OCI-LY3 (cell line): Measurements from ENCODE around the gene ZNF521.

Experiments
- H2AFZ ChIP-seq: fragments of 200-600, 300-600 bp; shearing (Covaris generic); 2 replicates; pipeline ENCODE4 v1.6.0; 2014; ENCODE audit warnings: antibody characterized with exemption, low read depth, low read length
- H3K27ac ChIP-seq: fragments of 200-600, 300-600 bp; sonication (generic); 2 replicates; pipeline ENCODE4 v1.5.1; 2014; ENCODE audit warnings: mild to moderate bottlenecking, low read length, moderate library complexity, mixed read lengths
- H3K27me3 ChIP-seq: fragments of 200-600, 300-600 bp; sonication (generic); 2 replicates; pipeline ENCODE4 v1.6.1; 2014; ENCODE audit warnings: low read depth, low read length, mixed read lengths
- H3K36me3 ChIP-seq: fragments of 200-600, 300-600 bp; sonication (generic); replicated peaks from 2 replicates; pipeline ENCODE3; 2014; ENCODE audit warnings: low read depth, low read length, mixed read lengths
- H3K4me1 ChIP-seq: fragments of 300-600, 200-600 bp; sonication (generic); 2 replicates; pipeline ENCODE4 v1.6.1; 2014; ENCODE audit warnings: low read length, mixed read lengths
- H3K4me2 ChIP-seq: fragments of 200-600, 300-600 bp; sonication (generic); 2 replicates; pipeline ENCODE4 v1.6.1; 2014; ENCODE audit warnings: low read length, mixed read lengths
- H3K4me3 ChIP-seq: fragments of 300-600, 200-600 bp; sonication (generic); 2 replicates; pipeline ENCODE4 v1.5.1; 2014; ENCODE audit warnings: antibody characterized with exemption, mild to moderate bottlenecking, low read length, moderate library complexity
- H3K79me2 ChIP-seq: fragments of 300-600, 200-600 bp; shearing (Covaris generic); 2 replicates; pipeline ENCODE4 v1.6.1; 2014; ENCODE audit warnings: mild to moderate bottlenecking, low read length, mixed read lengths
- H3K9ac ChIP-seq: fragments of 300-600, 200-600 bp; shearing (Covaris generic); 2 replicates; pipeline ENCODE4 v1.6.0; 2014; ENCODE audit warnings: mild to moderate bottlenecking, low read length, moderate library complexity
- H3K9me3 ChIP-seq: fragments of 200-600, 300-600 bp; shearing (Covaris generic); 2 replicates; pipeline ENCODE4 v1.6.1; 2014; ENCODE audit warnings: low read length, mixed read lengths; ENCODE audit not compliant: insufficient read depth
- H4K20me1 ChIP-seq: fragments of 200-600, 300-600 bp; sonication (generic); 2 replicates; pipeline ENCODE4 v1.6.1; 2016; ENCODE audit warnings: low read length, mixed read lengths; ENCODE audit not compliant: insufficient read depth
- EZH2phosphoT487 ChIP-seq: fragments of 200-600 bp; shearing (Covaris generic); IDR thresholded peaks from 2 replicates; pipeline ENCODE4 v1.6.1; 2018; ENCODE audit warnings: antibody characterized with exemption, mixed run types, low read depth
- TF ChIP-seq, protein P1 (sequence below): fragments of 200-600, 300-600 bp; sonication (generic); IDR thresholded peaks from 2 replicates; pipeline ENCODE4 v1.5.1; 2014; ENCODE audit warnings: antibody characterized with exemption, low read length, low read depth

Gene ZNF521

DNA sequence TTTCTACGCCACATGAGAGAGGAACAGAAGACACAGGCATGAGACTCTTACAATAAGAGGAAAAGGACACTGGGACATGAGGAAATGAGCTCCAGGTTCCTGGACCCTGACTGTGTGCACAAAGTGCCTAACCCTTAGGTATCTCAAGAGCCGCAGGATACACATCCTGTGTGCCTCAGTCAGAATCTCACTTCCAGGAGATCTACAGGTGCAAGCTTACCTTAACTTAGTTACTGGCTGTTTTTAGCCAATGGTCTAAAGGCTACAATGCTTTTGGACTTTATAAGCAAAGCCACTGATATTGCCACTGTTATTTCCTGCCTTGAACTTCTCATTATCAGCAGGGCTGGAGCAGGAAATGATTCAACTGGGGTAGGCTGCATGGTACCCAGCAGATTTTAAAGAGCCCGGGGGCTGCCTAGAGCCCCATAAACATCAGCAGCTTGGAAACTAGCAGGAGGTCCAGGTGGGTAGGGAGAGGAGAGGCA, 254.4 kb downstream of the ZNF521 start:
- no peak overlapping the region for H3K4me3 ChIP-seq

DNA sequence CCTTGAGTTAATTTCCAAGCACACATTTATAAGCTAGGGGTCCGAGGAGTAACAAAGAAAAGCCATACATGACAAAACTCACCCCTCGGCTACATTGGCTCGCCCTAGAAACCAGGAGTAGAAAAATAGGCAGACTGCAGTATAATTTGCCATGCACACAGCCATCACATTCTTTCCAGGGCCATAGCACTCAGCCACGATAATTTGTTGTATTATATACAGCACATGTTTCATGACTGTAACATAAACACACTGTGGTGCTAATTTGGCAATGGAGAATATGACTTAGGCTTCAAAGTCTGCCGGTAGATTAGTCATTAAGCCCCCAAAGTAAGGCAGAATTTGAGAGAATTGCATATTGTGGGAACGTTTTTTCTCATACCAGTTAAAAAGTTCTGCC, 254.9 kb downstream of the ZNF521 start:
- Histone ChIP-seq H3K9ac (no peak overlapping the region), H3K4me2 (no peak overlapping the region), H3K79me2 (no peaks in the 10 kb centered on the region), H3K27ac (no peak overlapping the region), H4K20me1 (no peaks in the 10 kb centered on the region), H3K4me1 (no peaks in the 10 kb centered on the region), H3K27me3 (no peaks in the 10 kb centered on the region; the same call in 1 of the 2 replicates), H2AFZ (no peak overlapping the region), H3K9me3 (no peaks in the 10 kb centered on the region), H3K4me3 (no peak overlapping the region), H3K36me3 (no peaks in the 10 kb centered on the region)
- TF ChIP-seq, protein P1, sequence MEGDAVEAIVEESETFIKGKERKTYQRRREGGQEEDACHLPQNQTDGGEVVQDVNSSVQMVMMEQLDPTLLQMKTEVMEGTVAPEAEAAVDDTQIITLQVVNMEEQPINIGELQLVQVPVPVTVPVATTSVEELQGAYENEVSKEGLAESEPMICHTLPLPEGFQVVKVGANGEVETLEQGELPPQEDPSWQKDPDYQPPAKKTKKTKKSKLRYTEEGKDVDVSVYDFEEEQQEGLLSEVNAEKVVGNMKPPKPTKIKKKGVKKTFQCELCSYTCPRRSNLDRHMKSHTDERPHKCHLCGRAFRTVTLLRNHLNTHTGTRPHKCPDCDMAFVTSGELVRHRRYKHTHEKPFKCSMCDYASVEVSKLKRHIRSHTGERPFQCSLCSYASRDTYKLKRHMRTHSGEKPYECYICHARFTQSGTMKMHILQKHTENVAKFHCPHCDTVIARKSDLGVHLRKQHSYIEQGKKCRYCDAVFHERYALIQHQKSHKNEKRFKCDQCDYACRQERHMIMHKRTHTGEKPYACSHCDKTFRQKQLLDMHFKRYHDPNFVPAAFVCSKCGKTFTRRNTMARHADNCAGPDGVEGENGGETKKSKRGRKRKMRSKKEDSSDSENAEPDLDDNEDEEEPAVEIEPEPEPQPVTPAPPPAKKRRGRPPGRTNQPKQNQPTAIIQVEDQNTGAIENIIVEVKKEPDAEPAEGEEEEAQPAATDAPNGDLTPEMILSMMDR, result no peak
- TF ChIP-seq EZH2phosphoT487, result no peak

More for the DNA sequence above, 254.4 kb downstream of the ZNF521 start:
- H2AFZ ChIP-seq, result no peak overlapping the region
- H3K36me3 ChIP-seq, result no peaks in the 10 kb centered on the region
- H3K27me3 ChIP-seq, result no peaks in the 10 kb centered on the region; the same call in 1 of the 2 replicates
- no peaks in the 10 kb centered on the region for H3K79me2 ChIP-seq
- H3K27ac ChIP-seq, result no peak overlapping the region
- H4K20me1 ChIP-seq, result no peaks in the 10 kb centered on the region
- TF ChIP-seq, protein P1, result no peak
- TF ChIP-seq EZH2phosphoT487, result no peak
- no peaks in the 10 kb centered on the region for H3K9me3 ChIP-seq
- no peak overlapping the region for H3K9ac ChIP-seq
- no peaks in the 10 kb centered on the region for H3K4me1 ChIP-seq
- no peak overlapping the region for H3K4me2 ChIP-seq

DNA sequence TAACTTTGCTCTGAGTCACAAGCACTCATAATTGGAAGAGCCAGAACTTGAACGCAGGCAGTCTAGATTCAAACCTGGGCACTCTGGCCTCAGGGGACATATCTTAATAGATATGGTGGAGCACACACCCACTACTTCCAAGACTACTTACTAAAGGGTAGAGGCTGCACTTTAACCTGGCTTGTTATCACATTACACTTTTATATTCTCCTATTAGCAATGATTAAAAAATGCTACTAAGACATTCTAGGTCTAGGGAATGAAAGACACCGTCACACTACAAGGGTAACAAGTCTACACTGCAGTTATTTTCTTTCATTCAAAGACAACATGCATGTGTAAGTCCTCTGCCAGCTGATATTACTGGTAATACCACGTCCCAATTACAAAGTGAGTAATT, 258.8 kb downstream of the ZNF521 start:
- H3K27ac ChIP-seq, result no peak overlapping the region

DNA sequence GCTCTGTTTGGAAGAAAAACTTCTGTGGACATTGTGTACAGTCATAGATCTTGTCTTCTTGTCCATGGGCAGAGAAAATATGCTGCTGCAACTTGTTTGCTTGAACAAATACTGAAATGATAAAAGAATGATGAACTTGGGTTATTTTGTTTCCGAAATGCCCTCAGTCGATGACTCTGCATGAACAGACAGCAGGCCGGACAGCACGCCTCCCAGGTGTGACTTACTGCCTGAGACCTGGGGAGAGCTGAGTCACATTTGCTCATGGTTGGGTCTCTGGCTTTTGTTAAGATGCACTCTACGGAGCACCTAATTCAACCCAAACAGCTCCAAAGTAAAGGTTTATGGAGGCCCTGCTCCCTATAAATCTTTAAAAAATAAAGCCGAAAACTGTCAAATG, 262.5 kb downstream of the ZNF521 start:
- Histone ChIP-seq H3K9me3 (no peaks in the 10 kb centered on the region), H3K27me3 (no peaks in the 10 kb centered on the region), H3K79me2 (no peaks in the 10 kb centered on the region), H3K4me2 (no peak overlapping the region), H3K36me3 (no peaks in the 10 kb centered on the region), H3K9ac (no peak overlapping the region), H3K4me1 (no peaks in the 10 kb centered on the region), H3K27ac (no peak overlapping the region), H2AFZ (no peak overlapping the region), H4K20me1 (no peaks in the 10 kb centered on the region), H3K4me3 (no peak overlapping the region)
- TF ChIP-seq, protein P1, result no peak
- no peak for TF ChIP-seq EZH2phosphoT487

More for the DNA sequence above, 258.8 kb downstream of the ZNF521 start:
- Histone ChIP-seq H3K9me3 (no peaks in the 10 kb centered on the region), H3K4me3 (no peak overlapping the region), H2AFZ (no peak overlapping the region), H3K79me2 (no peaks in the 10 kb centered on the region), H3K4me1 (no peaks in the 10 kb centered on the region), H3K4me2 (no peak overlapping the region), H3K9ac (no peak overlapping the region), H3K27me3 (no peaks in the 10 kb centered on the region), H3K36me3 (no peaks in the 10 kb centered on the region), H4K20me1 (no peaks in the 10 kb centered on the region)
- no peak for TF ChIP-seq EZH2phosphoT487
- TF ChIP-seq, protein P1, result no peak
